ENCODE results near the gene AACS. TPM values are rescaled to one million over a fixed set of nuclear protein-coding genes. Genes with fewer than 3 reads are reported as not detected.

AACS gene
- polyA plus RNA-seq, 1 experiment, result 27.5 TPM

DNA sequence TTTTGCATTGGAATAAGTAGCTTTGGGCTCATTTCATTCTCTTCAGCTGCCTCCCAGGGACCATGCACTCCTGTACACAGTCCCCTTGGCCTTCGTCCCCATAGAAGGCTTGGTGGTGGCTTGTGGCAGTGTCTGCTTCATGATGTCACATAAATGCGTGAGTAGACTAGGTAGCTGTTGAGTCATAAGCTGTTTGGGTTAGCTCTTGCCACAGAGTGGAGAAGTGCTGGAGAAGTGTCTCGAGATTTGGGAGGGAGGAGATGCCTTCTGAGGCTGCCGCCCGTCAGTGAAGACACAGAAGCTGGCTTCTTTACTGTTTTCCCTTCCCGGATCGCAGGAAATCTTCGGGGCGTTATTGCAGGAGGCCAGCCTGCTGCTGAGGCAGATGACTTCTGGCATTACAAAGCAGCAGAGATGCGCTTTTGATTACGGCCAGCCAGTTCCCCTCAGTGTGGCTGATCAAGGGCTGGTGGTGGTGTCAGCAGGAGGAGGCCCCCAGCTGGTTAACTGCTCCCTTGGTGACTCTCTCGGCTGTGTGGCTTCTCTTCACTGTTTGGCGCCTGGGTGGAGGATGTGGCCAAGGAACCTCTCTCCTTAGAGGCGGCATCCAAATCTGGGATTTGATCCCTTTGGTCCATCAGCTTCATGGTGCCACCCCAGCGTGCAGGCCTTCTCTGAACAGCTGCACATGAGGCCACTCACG lies 67.6 kb downstream of the AACS start:
- CTCF ChIA-PET, result interaction anchor here (1.1 kb wide), 1 partner anchor 9 kb away, joined by 3 read pairs; no protein-coding TSS in a partner anchor
- Histone ChIP-seq H3K36me3 (ENCODE audit: control insufficient read depth, insufficient read depth, low read length) (peaks cover 14% of the 10 kb centered on the region), H3K27me3 (ENCODE audit: control insufficient read depth, insufficient read depth, low read length) (no peaks in the 10 kb centered on the region), H3K4me3 (ENCODE audit: low read depth, low read length) (no peak overlapping the region)
- TF ChIP-seq, protein P1, sequence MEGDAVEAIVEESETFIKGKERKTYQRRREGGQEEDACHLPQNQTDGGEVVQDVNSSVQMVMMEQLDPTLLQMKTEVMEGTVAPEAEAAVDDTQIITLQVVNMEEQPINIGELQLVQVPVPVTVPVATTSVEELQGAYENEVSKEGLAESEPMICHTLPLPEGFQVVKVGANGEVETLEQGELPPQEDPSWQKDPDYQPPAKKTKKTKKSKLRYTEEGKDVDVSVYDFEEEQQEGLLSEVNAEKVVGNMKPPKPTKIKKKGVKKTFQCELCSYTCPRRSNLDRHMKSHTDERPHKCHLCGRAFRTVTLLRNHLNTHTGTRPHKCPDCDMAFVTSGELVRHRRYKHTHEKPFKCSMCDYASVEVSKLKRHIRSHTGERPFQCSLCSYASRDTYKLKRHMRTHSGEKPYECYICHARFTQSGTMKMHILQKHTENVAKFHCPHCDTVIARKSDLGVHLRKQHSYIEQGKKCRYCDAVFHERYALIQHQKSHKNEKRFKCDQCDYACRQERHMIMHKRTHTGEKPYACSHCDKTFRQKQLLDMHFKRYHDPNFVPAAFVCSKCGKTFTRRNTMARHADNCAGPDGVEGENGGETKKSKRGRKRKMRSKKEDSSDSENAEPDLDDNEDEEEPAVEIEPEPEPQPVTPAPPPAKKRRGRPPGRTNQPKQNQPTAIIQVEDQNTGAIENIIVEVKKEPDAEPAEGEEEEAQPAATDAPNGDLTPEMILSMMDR (IDR thresholded peaks at IDR 0.05; ENCODE audit: insufficient read depth, low read depth, low read length), result no peak
- DNase-seq (ENCODE audit: low read depth), result no peak
- POLR2A ChIA-PET, result no interaction called here

DNA sequence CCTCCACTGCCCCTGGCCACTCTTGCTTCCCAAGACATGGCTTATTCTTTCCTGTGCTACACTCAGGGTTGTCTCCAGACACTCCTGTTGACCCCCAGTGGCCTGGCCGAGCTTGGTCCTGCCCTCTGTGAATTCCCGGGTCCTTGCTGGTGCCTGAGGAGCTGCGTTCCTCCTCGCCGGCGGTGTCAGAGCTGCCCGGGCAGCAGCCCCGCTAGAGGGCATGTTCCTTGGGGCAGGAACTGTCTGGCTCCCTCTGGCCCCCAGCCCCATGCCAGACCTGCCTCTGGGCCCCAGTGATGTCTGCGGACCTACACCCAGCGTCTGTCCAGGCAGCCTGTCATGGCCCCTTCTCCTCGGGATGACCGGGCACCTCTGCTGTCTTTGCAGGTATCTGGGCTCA lies 68.4 kb downstream of the AACS start:
- no peak for DNase-seq (ENCODE audit: low read depth)
- Histone ChIP-seq H3K27me3 (ENCODE audit: control insufficient read depth, insufficient read depth, low read length) (no peaks in the 10 kb centered on the region), H3K36me3 (ENCODE audit: control insufficient read depth, insufficient read depth, low read length) (peaks cover 14% of the 10 kb centered on the region), H3K4me3 (ENCODE audit: low read depth, low read length) (no peak overlapping the region)
- CTCF ChIA-PET, result no interaction called here
- POLR2A ChIA-PET, result no interaction called here
- TF ChIP-seq, protein P1 (IDR thresholded peaks at IDR 0.05; ENCODE audit: insufficient read depth, low read depth, low read length), result no peak

DNA sequence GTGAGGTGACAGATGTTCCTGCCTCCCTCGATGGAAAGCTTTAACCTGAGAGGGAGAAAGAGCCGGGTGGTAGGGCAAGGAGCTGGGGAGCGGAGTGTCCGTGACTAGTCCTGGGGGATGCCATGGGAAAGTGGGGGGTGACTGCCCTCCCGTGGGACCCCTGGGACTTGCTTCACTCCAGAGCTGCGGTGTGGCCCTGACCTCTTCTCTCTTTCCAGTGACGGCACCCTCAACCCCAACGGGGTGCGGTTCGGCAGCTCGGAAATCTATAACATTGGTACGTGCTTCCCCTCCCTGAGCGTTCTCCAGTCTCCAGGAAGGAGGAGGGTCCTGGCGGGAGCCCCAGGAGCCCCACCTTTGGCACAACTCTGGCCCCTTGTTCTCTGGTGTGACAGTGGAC lies 69.3 kb downstream of the AACS start:
- Histone ChIP-seq H3K27me3 (ENCODE audit: control insufficient read depth, insufficient read depth, low read length) (no peaks in the 10 kb centered on the region), H3K4me3 (ENCODE audit: low read depth, low read length) (no peak overlapping the region), H3K36me3 (ENCODE audit: control insufficient read depth, insufficient read depth, low read length) (peaks cover 14% of the 10 kb centered on the region)
- TF ChIP-seq, protein P1 (IDR thresholded peaks at IDR 0.05; ENCODE audit: insufficient read depth, low read depth, low read length), result no peak
- ChIA-PET CTCF (no interaction called here), POLR2A (no interaction called here)
- DNase-seq (ENCODE audit: low read depth), result no peak

DNA sequence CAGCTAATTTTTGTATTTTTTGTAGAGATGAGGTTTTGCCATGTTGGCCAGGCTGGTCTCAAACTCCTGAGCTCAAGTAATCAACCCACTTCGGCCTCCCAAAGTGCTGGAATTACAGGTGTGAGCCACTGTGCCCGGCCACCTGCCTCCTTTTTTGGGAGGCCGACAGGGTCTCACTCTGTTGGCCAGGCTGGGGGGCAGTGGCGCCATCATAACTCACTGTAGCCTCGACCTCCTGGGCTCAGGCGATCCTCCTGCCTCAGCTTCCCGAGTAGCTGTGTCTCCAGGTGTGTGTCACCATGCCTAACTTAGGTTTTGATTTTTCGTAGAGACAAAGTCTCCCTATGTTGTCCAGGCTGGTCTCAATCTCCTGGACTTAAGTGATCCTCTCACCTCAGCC lies 70.7 kb downstream of the AACS start:
- TF ChIP-seq, protein P1 (IDR thresholded peaks at IDR 0.05; ENCODE audit: insufficient read depth, low read depth, low read length), result no peak
- DNase-seq (ENCODE audit: low read depth), result no peak
- CTCF ChIA-PET, result no interaction called here
- Histone ChIP-seq H3K27me3 (ENCODE audit: control insufficient read depth, insufficient read depth, low read length) (no peaks in the 10 kb centered on the region), H3K4me3 (ENCODE audit: low read depth, low read length) (no peak overlapping the region), H3K36me3 (ENCODE audit: control insufficient read depth, insufficient read depth, low read length) (peaks cover 10% of the 10 kb centered on the region)
- POLR2A ChIA-PET, result no interaction called here

DNA sequence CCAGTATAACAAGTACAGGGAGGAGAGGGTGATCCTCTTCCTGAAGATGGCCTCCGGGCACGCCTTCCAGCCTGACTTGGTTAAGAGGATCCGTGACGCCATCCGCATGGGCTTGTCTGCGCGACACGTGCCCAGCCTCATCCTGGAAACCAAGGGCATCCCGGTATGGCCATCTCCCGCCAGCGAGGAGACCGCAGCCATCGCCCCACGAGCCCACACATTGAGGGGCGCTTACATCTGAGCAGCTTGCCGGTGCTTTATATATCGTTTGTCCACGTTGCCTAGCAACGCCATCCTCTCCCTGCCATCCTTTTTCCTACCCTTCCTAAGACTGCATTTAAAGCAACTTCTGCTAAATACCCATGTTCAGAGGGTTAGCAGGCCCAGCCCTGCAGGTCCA lies 71.5 kb downstream of the AACS start:
- ChIA-PET POLR2A (no interaction called here), CTCF (no interaction called here)
- TF ChIP-seq, protein P1 (IDR thresholded peaks at IDR 0.05; ENCODE audit: insufficient read depth, low read depth, low read length), result no peak
- Histone ChIP-seq H3K4me3 (ENCODE audit: low read depth, low read length) (no peak overlapping the region), H3K36me3 (ENCODE audit: control insufficient read depth, insufficient read depth, low read length) (peaks cover 10% of the 10 kb centered on the region), H3K27me3 (ENCODE audit: control insufficient read depth, insufficient read depth, low read length) (no peaks in the 10 kb centered on the region)
- DNase-seq (ENCODE audit: low read depth), result no peak

Data from BJ (cell line).